Stimulated activated CD4-positive, alpha-beta T cell treated with anti-CD3 and anti-CD28 coated beads, Interleukin-12 subunit alpha, Interleukin-12 subunit beta, amount 100 ng/mL, for 4 hours (primary cell): ENCODE data around the gene ZFPM1.
"Not testable (repeated sequence)": the region's sequence is repeated elsewhere in the genome, so short reads cannot be mapped to it uniquely, and the experiment has no call there.

ENCODE experiments used
- DNase-seq: peaks from one replicate; pipeline ENCODE4 v3.0.0-alpha.2; 2020

The ZFPM1 gene

GRCh38 chr16:88517208-88517774, 64.2 kb downstream of the ZFPM1 start:
- DNase-seq, result not testable (repeated sequence)

GRCh38 chr16:88518411-88519111, 65.5 kb downstream of the ZFPM1 start:
- not testable (repeated sequence) for DNase-seq

DNA sequence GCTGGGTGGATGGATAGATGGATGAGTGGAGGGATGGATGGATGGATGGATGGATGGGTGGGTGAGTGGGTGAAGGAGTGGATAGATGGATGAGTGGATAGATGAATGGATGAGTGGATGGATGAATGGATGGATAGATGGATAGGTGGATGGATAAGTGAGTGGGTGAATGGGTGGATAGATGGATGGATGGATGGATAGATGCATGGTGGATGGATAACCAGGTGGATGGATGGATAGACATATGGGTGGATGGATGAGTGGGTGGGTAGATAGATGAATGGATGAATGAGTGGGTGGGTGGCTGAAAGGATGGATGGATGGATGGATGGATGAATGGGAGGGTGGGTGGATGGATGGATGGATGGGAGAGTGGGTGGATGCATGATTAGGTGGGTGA, 66.2 kb downstream of the ZFPM1 start:
- no peak for DNase-seq

DNA sequence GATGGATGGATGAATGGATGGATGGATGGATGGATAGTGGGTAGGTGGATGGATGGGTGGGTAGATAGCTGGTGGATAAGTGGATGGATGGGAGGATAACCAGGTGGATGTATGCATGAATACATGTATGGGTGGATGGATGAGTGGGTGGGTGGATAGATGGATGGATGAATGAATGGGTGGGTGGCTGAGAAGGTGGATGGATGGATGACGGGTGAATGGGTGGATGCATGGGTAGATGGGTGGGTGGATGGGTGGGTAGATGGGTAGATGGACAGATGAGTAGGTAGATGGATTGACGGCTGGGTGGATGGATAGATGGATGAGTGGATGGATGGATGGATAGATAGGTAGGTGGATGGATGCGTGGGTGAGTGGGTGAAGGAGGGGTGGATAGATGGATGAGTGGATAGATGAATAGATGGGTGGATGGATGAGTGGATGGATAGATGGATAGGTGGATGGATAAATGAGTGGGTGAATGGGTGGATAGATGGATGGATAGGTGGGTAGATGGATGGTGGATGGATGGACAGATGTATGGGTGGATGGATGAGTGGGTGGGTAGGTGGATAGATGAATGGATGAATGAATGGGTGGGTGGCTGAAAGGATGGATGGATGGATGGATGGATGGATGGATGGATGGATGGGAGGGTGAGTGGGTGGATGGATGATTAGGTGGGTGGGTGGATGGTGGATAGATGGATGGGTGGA, 67.0 kb downstream of the ZFPM1 start:
- DNase-seq, result no peak

DNA sequence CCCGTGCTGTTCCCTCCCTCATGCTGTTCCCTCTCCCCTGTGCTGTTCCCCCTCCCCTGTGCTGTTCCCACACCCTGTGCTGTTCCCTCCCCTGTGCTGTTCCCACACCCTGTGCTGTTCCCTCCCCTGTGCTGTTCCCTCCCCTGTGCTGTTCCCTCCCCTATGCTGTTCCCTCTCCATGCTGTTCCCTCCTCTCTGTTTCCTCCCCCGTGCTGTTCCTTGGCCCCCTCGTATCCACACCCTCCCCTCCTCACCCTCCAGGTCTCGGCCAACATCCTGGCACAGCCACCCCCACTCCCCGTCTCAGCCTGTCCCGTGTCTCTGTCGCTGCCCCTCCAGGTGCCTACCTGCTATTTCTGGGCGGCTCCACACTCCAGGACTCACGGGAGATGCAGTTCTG, 68.6 kb downstream of the ZFPM1 start:
- no peak for DNase-seq

- no peak for DNase-seq
These were observed 69.3 kb downstream of the ZFPM1 start for GRCh38 chr16:88522276-88522949.

DNA sequence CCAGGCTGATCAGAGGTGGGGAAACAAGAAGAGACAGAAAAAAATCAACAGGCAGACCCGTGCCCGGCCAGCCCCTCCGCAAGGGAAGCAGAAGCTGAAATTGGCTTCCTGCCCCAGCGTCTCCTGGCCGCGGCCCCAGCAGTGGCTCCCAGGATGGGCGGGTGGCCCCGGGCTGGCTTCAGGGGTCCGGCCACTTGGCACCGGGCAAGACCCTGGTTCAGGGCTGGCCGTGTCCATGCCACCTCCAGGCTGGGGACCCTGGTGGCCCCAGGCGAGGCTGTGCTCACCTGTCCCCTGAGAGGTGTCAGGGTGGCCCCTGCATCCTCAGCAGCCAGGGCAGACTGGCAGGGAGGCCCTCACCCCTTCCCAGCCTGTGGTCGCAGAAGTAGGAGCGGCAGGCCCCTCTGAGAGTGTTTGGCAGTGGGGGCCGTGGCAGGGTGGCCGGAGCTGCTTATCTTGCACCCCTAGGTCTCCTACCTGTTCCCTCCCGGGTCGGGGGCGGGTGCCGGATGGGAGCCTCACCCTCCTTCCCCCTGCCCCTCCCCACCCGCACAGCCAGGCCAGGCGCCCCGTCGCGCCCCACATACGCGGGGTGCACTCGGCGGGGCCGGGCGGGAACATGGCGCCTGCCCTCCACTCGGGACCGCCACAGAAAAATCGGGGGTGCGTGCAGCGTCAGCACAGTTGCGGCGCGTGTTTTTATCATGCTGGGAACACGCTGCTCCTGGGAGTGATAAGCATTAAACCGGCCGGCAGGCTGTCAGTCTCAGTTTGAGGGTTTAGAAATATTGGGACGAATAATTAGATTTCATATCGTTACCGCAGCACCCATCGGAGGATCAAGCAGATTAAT, 70.5 kb downstream of the ZFPM1 start:
- DNase-seq, result no peak

DNA sequence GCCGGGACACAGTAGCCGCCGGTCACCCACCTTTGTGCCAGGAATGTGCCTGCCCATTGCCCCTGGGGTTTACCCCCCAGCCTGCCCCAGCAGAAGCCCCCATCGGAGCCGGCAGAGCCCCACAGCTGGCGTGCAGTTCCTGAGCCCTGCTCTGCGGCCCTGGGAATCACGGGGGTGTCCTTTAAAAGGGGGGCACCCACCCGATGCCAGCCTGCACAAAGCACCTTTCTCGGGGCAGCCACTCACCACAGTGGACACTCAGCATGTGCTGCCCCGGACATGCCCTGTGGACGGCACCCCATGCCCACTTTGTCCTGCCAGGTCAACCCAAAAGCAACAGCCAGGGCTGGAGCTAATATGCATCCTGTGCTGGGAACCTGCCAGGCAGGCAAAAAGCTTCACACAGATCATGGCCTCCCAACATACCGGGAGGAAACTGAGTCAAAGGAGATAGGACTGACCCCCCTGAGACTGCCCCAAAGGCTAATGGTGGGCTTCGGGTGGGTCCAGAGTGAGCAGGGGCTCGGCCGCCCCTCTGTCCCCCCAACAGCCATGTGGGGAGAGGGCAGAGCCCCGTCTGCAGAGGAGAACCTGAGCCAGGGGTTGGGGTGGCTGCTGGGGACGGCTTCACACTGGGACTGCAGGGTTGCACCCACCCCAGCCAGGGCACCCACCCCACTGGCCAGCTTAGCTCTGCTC, 71.3 kb downstream of the ZFPM1 start:
- DNase-seq, result no peak

DNA sequence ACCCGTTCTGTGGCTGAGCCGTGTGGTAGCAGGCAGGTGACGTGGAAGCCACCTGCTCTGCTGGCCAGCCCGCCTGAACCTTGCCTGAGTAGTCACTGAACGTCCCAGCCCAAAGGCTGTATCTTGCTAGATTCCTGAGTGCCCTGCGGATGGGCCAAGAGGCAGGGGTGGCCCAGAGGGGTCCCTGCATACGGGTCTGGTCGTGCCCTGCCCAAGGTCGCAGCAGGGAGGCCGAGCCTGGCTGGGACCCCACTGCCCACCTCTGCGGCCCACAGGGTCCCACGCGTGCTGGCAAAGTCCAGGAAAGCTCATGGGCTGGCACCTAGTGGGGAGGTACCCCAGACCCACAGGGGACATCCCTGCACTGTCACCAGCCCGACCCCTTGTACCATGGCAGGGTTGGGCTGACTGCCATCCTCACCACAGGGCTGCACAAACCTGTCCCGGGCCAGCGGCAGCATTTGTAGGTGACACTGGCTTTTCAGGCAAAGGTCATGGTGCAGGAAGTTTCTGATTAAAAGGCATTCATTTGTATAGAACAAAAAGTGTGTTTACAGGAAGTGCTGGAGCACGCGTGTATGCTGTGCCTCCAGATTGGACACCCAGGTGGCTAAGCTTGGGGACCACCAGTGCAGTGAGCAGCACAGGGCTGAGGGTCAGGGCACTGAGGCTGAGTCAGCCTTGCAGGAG, 72.0 kb downstream of the ZFPM1 start:
- no peak for DNase-seq

- no peak for DNase-seq
These were observed 72.5 kb downstream of the ZFPM1 start for GRCh38 chr16:88525663-88525990.

DNA sequence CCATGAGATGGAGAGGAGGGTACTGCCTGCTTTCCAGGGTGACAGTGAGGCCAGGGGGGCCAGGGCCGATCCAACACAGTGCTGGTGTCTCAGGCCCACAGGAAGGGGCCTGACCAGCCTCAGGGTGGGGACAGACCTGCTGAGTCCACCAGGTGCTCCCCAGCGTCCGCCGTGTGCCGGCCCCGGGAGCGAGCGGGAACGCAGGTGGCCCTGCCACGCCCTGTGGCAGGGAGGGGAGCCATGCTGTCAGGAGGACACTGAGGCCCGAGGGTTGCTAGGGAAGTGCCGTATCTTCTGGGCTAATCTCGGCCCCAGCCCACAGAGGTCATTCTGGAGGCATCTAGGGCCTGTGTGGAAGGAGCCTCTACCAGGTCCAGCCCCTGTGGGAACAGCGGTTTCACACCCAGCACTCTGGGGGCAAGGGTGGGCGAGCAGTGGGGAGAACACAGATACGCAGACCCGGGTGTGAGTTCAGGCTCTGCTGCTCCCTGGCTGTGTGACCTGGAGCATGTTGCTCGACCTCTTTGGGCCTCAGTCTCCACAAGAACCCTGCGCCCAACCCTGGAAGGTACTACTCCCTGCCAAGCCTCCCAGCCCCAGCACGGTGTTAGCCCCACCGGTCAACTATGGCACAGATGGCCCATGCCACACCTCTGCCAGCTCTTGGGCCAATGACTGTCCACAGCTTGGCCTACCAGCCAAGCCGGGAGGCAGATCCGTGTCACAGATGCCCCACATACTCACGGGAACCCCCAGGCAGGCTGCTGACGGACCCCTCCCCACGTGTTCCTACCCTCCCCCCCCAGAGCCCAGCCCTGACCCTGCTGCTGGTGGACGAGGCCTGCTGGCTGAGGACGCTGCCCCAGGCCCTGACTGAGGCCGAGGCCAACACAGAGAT, 73.2 kb downstream of the ZFPM1 start:
- DNase-seq, result no peak

DNA sequence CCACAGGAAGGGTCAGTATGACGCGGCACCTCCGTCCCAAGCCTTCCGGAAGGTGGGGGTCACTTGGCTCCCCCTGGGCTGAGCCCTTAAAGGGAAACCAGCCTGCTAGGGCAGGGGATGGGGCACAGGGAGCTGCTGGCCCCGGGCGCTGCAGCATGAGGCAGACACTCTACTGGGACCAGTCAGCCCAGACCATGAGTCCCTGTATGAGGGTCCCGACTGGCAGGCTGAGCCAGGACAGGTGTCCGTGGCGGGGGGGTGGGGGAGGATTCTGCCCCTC, 73.8 kb downstream of the ZFPM1 start:
- DNase-seq, result no peak

DNA sequence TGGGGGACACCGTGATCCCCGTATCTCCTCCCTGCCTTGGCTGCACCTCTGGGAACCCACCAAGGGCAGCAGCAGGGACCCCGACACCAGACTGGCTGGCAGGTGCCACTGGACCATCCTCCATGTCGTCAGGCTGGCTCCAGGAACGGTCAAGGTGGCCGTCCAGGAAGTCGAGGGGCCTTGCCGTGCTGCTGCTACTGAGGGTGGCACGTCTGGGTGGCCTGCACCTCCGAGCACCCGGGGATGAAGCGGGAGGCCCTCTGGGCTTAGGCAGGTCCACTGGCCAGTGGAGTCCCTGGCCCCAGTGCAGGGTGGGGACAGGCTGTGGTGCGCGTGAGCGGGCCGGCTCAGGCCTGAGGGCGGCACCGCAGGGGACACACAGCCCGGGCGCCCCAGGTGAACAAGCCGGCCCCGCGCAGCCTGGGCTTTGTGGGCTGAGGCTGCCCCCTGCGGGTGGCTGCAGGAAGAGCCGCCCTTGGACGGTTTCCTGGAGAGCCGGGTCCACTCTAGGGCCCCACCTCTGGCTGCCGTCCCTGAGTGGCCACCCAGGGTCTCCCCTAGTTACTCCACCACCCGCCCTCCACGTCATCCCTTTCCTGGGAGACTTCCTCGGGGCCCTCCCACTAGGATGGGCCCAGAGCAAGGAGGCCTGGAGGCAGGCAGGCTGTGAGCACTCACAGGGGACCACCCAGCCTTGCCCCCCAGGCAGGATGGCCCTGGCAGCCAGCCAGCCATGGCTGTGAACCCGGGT, 74.3 kb downstream of the ZFPM1 start:
- peak; percentile 67 for DNase-seq

- DNase-seq, result no peak
These were observed 75.1 kb downstream of the ZFPM1 start for GRCh38 chr16:88527937-88528743.

- DNase-seq, result no peak
These were observed 75.8 kb downstream of the ZFPM1 start for GRCh38 chr16:88528902-88529318.

GRCh38 chr16:88529596-88529995, 76.5 kb downstream of the ZFPM1 start:
- DNase-seq, result no peak

GRCh38 chr16:88530051-88530857, 77.2 kb downstream of the ZFPM1 start:
- DNase-seq, result no peak

DNA sequence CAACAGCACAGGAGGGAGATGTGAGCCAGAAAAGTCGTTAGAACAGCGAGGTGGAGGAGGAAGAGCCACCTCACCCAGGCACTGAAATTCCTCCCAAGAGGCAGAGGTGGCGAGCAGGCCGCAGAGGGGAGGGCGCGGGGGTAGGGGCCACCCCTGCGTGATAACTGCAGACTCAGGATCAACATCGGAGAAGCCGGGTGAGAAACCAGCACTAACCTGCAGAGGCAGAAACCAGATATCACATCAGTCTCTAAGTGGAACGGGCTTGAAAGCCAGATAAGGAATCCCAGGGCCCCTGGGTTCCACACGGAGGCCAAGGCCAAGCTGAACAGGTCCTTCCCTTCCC, 77.8 kb downstream of the ZFPM1 start:
- DNase-seq, result no peak
